GM19035 (cell line): ENCODE results near the gene ABLIM2.
A peak's percentile ranks its signal among the peaks of the same experiment; 100 is the strongest.

Experiments used
- ATAC-seq: cut with Tn5 transposase; IDR thresholded peaks from one replicate; pipeline ENCODE4 v1.9.1; 2021; ENCODE audit not compliant: unreplicated experiment

The ABLIM2 gene

DNA sequence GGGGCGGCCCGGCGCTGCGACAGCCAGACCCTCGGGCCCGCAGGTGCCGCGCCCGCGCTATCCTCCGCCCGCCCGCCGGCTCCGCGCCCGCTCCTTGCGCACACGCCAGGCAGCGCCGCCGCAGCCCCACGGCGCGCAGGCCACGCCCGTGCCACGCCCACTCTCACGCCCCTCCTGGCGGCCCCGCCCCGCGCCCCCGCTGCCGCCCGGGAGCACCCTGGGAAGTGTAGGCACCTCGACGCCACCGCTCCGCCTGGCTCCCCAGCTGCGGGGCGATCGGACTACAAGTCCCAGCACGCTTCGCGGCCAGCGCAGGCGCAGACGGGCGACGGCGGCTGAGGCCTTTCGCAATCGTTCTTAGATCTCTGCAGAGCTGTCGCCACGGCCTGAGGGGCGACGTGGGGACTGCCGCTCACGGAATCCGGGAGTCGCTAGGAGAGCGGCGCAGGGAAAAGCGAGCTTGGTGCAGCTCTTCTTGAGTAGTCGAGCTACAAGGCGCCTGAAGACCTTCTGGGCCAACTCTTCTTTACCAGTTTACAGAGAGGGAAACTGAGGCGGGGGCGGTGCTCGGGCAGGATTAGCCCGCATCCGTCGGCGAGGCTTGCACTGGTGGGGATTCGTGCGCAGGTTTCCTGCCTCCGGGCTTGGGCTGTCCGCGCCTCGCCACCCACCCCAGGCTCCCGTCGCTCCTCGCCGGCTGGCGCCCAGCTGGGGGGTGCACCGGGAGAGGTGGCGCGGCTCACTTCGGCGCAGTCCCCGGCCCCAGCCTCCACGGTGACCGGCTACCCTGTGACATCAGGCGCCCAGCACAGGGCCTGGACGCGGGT is at the start of gene ABLIM2:
Gene ABLIM2 (minus strand): TSS at position 104 of the 827 bp plus-strand sequence. CDS start 124 bp downstream, outside the sequence.
- peak; percentile 98 for ATAC-seq

DNA sequence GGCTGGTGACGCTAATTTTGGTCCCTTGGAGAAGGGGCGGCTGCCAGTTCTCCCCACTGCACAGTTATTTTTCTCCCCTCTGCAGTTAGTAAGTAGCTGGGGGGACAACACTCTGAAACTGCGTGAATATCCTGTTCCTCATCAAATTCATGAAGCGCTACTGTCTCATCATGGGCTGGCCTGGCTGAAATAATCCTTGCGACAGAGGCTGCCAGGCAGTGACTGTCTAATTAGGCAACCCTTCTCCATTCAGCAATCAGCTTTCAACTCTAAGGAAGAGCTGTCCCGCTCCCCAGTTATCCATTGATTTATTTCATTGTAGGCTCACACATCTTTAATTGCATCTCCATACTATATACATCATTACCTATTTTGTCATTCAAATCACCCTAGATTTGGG is 48.7 kb upstream of the ABLIM2 start:
- no peak for ATAC-seq

DNA sequence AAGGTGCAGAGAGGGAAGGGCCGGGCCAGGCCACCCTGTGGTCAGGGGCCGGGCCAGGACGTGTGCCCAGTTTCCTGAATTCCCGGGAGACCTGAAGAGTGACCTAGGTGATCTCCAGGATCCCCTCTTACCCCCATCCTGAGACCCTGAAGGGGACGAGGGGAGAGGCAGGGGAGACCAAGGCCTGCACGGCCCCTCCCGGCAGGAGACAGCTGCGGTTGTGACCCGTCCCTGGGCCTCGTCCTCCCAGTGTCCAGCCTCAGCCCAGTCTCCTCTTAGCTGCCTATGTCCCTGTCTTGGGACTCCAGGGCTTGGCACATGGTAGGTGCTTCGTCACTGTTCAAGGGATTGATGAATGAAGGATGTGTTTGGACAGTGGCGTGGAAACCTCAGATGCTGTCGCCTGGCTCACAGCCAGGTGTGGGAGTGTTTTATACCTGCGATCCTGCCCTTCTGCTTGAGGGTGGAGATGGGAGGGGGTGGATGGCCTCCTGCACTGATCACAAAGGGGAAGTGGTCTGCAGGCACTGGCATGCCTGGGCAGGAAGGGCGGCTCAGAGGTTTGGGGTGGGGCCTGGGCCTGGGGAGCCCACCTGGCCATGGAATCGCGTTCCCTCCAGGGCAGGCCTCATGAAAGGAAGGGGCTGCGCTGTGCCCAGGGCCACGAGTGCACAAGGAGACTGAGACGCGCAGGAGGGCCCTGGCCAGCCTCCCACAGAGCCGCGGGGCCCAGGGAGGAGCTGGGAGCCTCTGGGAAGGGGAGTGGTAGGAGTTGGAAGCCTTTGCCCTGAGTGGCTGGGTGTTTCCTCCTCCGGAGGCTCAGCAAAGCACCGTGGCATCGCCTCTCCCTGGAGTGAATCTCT is 47.4 kb upstream of the ABLIM2 start:
- ATAC-seq: no peak

DNA sequence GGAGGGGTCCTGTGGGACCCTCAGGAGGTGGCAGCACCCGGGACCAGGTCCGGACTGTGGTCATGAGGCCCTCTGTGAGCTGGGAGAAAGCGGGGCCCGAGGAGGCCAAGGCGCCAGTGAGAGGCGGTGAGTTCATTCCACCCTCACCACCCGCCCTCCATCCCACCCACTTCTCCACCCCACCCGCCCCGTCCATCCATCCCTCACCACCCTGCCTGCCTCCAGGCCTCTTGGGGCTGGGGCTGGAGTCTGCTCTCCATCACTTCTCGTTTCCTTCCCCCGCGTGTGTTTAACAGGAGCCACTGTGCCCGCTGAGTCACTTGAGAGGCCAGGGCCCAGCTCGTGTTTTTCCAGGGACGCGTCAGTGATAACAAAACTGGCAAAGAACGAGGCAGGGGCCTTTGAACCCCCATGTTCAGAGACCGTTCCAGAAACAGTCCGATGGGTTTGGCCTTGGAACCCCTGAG is 46.7 kb upstream of the ABLIM2 start:
- ATAC-seq: no peak

DNA sequence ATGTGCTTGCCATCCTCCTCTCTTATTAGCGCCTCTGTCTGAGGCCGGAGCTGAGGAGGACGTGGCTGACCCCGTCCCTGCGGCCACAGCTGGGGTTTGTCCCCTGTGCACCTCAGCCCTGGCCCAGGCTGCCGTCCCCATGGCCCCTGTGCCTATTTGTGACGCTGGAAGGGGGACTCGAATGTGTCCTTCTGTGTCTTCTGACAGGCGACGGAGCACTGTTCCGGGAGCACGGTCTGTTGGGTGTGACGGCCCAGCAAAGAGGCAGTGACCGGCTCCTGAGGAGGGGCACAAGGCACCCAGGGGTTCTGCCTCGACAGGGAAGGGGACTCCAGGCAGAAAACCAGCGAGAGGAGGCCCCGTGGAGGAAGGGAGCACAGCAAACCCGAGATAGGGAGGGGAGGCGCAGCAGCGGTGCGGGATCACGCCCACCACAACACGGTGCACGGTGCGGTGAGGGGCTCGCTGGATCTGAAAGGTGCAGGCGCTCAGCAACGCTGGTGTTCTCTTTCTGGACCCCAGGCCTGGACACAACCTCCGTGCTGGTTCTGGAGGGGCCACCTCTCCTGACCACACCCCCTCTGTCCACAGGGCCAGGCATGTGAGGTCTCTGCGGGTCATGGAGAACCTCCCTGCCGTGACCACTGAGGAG is 46.1 kb upstream of the ABLIM2 start:
- ATAC-seq: no peak

DNA sequence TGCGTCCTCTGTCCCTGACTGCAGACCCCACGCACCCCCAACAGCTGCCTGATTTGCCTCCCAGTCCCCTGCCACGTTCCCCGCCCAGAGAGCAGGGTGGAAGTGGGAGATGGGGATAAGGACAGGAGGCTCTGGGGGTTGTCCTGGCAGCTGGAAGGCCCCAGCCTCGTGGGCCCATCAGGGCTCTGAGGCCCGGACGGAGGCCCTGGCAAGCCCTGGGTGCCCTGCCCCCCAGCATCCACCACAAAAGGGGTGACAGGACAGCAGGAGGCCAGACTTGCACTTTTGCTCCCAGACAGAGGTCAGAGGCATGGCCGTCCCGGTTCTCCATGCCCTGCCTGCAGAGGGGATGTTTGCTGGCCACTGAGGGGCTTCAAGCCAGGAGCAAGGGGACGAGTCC is 45.2 kb upstream of the ABLIM2 start:
- ATAC-seq: no peak

DNA sequence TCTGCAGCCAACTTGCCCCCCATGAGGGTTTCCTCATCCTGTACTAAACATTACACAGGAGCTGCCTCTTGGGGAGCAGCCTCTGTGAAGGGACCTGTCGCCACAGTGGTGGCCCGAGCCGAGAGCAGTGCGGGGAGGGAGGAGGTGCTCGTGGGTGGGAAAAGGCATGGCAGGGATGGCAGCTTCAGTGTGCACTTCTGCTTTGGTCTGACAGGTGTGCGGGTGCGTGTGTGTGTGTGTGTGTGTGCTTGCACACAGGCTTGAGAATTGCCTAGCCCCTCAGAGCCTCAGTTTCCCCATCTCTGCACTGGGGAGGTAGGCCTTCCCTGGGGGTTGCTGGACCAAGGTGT is 44.4 kb upstream of the ABLIM2 start:
- no peak for ATAC-seq

DNA sequence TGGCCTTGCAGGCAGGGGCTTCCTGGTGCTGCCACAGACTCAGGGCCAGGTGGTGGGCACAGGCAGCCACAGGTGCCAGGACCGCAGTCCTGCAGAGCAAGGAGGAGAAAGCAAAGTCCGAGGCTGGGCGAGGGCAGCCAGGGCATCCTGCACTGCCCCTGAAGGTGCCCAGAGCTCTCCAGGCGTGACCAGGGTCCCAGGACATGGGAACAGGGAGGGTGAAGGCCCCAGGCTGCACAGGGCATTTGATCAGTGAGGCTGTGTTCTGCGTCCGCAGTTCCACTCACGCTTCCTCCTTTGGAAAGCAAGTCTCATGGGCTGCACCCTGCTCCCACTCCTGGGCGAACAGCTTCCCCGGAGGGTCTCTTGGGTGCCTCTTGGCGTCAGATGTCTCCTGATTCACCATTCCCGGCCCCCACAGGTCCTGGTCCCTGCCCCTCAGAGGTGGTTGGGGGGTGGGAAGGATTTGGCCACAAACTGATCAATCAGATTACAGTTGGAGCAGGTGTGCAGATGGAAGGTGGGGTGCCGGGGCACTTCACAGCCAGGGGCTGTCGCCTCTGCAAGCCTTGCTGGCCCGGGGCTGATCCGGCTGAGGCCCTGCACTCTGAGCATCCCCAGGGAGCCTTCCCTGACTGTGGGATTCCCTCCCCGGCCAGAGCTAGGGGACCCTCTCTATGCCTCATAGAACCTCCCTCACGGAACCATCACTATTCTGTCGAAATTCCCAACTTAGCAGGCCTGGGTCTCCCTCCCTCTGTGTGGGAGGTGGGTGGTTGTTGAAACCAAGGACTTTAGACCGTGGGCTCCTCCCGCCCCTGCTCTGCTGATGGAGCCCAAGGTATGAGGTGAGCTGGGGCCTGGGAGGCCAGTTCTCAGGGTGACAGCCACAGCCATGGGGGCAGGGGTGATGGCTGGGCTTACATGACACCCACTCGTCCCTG is 43.8 kb upstream of the ABLIM2 start:
- no peak for ATAC-seq

DNA sequence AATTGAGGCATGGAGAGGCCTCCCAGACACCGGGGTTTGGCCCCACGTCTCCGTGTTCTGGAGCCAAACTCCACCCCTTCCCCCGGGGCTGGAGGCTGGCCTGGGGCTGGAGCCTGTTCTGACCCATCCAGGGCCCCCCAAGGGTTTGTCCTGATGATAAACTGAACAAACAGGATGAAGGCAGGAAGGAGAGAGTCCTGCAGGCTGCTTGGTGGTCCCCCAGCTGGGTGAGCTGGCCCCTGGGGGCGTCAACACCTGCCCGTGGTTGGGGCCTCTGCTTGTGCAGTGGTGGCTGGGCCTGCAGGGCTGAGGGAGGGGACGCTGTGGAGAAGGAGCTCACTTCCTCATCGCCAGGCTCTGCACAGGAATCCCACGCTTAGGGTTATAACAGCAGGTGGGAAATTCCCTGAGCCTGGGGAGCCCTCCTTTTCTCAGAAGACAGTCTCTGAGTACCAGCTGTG is 42.7 kb upstream of the ABLIM2 start:
- peak; percentile 37 for ATAC-seq

DNA sequence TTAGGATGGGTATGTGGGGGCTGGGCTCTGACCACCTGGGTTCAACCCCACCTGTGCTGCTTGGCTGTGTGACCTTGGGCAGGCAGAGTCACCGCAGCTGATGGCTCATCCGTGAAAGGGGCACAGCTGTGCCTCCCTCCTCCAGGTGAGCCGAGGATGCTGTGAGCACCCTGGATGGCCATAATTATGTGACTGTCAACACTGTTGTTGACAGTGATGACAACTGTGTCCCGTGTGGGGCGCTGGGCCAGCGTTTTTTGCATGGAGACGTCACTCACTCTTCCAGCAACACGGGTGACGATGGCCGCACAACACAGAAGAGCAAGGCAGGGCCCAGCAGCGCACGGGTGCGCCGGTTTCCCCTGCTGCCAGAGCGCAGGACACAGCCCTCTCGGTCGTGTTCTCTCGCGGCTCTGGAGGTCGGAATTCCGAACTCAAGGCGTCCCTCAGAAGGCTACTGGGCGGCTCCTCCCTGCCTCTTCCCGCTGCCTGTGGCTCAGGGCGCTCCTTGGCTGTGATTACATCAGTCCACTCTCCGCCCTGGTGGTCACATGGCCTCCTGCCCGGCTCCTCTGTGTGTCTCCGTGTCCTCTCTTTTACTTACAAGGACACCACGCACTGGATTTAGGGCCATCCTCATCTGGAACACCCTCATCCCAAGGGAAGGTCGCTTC is 41.8 kb upstream of the ABLIM2 start:
- peak; percentile 20 for ATAC-seq

DNA sequence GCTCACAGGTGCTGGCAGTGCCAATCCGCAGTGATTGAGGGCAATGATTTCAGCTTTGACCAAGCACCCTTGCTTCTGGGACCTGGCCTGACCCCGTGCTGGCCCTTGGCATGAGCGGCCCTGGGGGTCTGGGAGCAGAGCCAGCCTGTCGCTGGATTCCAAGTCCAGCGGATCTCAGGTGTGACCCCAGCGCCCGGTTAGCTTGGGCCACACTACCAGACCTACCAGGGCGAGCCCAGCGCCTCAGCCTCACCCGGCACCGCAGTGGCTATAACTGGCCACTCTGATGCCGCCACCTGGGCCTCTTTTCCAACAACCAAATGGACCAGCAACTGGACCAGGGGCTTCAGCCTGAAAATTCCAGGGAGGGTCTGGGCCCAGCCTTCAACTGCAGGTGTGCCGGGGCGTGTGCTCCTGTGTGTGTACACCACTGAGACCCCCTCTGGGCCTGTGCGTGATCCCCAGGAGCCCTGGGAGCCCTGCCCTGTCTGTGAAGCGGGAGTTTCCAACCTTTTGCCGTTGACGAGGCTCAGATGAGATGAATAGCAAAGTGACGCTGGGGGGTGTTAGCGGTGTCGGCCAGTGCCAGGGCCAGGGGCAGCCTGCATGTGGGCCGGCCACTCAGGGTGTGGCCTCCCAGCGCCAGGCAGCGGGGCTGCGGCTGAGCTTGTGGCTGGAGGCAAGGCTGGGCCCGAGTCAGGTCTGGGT is 41.1 kb upstream of the ABLIM2 start:
- ATAC-seq: peak; percentile 7

DNA sequence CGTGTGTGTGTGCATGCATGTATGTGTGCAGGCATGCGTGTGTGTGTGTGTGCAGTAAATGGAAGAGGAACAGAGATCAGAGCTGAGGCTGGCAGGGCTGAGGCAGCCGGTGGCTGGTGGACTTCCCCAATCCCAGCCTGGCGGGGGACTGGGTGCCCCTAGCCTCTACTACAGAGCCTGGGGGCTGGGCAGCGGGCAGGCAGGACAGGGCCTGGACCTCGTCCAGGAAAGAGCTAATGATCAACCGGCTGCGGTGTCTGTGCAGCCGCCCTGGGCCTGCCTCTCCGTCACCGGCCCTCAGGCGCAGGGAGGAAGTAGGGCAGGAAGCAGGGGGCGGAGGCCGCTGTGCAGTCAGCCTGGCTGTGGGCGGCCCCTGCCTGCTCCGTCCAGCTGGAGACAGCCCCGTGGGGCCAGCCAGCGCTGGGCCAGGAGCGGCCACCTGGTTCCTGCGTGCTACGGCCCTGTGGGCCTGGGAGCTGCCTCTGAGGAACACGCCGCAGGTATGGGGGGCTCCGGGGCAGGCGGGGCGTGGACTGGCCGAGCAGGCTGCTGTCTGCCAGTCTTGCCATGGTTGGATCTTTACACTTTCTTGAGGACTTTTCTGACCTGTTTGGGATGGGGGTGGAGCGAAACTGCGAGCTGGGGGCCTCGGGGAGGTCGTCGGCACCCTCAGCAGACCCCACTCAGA is 40.4 kb upstream of the ABLIM2 start, which contains the start of gene SH3TC1:
Gene SH3TC1 (plus strand): TSS at position 385 of the 688 bp plus-strand sequence. CDS start 5,905 bp downstream, outside the sequence.
- peak; percentile 78 for ATAC-seq

DNA sequence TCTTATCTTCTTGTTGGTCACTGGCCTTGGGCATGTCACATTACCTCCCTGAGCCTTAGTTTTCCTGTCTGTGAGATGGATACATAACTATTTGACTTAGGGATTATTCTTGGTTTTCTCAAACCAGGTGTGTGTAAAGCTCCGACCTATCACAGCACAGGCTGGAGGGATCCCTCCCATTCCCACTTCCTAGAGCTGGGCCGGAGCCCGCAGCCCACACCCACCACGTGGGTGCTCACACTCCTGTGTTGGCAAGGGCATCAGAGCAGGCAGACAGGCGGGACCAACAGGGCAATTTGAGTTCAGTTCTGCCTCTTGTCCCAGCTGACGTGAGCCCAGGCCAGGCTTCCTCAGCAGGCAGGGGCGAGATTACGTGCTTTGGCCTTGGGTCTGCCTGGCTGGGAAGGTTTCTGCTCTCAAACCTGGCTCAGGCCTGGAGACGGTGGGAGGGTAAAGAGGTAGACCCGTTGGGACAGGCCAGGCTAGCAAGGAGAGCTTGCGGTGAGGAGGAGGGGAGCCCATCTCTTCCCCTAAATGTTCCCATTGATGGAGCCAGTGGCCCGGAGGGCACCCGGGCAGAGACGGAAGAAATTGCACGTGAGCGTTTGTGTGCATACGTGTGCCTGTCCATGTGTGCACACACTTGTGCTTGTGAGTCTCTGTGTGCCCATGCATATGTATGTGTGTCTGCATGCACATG is 39.7 kb upstream of the ABLIM2 start:
- no peak for ATAC-seq

DNA sequence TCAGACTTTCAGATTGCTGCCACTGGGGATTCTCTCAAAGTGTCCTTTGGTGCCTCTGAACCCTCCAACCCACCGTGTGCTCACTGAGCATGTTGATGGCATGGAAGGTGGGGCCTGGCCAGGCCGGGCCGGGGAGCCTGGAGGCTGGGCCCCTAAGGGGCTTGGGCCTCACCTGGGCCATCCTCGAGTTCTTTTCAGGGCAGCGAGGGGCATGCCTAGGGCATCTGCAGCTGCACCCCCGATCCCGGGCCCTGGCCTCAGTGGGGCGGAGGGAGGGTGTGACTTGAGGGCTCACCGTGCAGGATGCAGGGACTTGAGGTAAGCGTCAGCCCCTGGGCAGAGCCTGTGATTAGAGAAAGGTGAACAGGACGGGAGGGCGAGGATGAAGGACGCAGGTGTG is 38.9 kb upstream of the ABLIM2 start:
- ATAC-seq: no peak

DNA sequence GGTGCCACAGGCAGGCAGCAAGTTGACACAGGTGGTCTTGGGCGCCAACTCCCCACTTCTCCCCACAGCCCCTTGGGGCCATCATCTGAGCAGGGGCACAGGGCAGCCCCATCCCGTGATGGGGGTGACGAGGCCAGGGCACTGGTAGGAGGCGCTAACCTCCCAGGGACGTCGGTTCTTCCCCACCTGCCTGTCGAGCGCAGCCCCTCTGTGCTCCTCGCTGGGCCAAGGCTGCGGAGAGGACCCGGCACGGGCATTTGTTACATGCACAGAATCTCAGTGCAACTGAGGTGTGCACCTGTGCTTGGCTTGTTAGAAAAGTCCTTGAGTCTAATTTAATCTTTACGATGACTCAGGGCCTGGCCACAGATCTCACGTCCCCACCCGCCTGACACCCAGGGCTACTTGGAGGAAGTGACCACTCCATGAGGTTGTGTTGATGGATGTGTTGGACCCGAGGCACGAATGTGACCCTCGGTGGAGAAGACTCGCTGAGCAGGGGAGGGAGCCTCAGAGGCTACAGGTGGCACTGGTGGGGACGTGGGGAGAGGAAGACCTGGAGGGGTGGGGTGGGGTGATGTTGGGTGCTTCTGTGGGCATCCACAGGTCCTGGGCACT is 37.3 kb upstream of the ABLIM2 start:
- no peak for ATAC-seq

DNA sequence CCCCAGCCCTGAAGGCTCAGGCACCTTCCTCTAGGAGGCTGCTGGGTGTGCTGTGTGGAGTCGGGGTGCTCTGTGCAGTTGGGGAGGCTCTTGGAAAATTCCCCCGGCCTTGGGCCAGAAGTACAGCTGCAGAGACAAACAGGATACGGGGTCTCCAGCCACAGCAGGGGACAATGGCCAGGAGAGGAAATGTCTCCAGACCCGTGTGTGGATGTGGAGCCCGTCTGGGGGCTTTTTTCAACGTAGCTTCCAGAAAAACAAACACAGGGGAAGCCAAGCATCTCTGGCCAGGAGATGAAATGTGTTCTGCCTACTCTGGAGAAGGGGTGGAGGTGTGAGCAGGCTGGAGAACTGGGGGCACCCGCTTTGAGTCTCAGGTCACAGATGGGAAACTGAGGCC is 36.8 kb upstream of the ABLIM2 start:
- ATAC-seq: no peak
